Activated T-helper 17 cell treated with anti-CD3 and anti-CD28 coated beads, Interleukin-2, amount 50 U/mL, for 72 hours (primary cell): Measurements from ENCODE around the gene ZC3H15. TPM values are rescaled to one million over a fixed set of nuclear protein-coding genes. Genes with fewer than 3 reads are reported as not detected.
"Not testable (repeated sequence)": the region's sequence is repeated elsewhere in the genome, so short reads cannot be mapped to it uniquely, and the experiment has no call there.

Experiments used
- ATAC-seq: fragments of 150-1000 bp; cut with Tn5 transposase; replicated peaks from 2 replicates; pipeline ENCODE4 v1.10.0; 2021; ENCODE audit warnings: mild to moderate bottlenecking, moderate library complexity
- H3K27ac Mint-ChIP-seq: one replicate; pipeline ENCODE4 v1.8.0; 2022; ENCODE audit warnings: mixed read lengths
- H3K27me3 Mint-ChIP-seq: one replicate; pipeline ENCODE4 v1.8.0; 2022; ENCODE audit warnings: mixed read lengths
- H3K36me3 Mint-ChIP-seq: one replicate; pipeline ENCODE4 v1.8.0; 2022; ENCODE audit warnings: low read depth, mild to moderate bottlenecking, mixed read lengths
- H3K4me1 Mint-ChIP-seq: one replicate; pipeline ENCODE4 v1.8.0; 2022; ENCODE audit warnings: mixed read lengths
- H3K4me3 Mint-ChIP-seq: one replicate; pipeline ENCODE4 v1.8.0; 2022; ENCODE audit warnings: mild to moderate bottlenecking, mixed read lengths
- H3K9me3 Mint-ChIP-seq: one replicate; pipeline ENCODE4 v1.8.0; 2022; ENCODE audit warnings: mixed read lengths
- total RNA-seq, 2 donors: library from RNA; stranded (reverse); gene quantifications; one replicate each; pipeline ENCODE4 v1.2.3, GENCODE V29; 2022

ZC3H15 gene
- total RNA-seq, 2 donors from 2014 or later, result 54.4 to 82.0 TPM

- not testable (repeated sequence) for H3K36me3 Mint-ChIP-seq, H3K27ac Mint-ChIP-seq, ATAC-seq, H3K9me3 Mint-ChIP-seq, H3K4me1 Mint-ChIP-seq, H3K27me3 Mint-ChIP-seq, H3K4me3 Mint-ChIP-seq
Observed at GRCh38 chr2:186474239-186474638, 11.8 kb upstream of the ZC3H15 start.

GRCh38 chr2:186477790-186478189 lies 8.3 kb upstream of the ZC3H15 start:
- H3K9me3 Mint-ChIP-seq, result no peaks in the 10 kb centered on the region
- H3K27me3 Mint-ChIP-seq, result no peaks in the 10 kb centered on the region
- H3K36me3 Mint-ChIP-seq, result no peaks in the 10 kb centered on the region
- peaks cover 6% of the 10 kb centered on the region for H3K4me1 Mint-ChIP-seq
- no peak overlapping the region for H3K4me3 Mint-ChIP-seq
- no peak for ATAC-seq
- no peak overlapping the region for H3K27ac Mint-ChIP-seq

DNA sequence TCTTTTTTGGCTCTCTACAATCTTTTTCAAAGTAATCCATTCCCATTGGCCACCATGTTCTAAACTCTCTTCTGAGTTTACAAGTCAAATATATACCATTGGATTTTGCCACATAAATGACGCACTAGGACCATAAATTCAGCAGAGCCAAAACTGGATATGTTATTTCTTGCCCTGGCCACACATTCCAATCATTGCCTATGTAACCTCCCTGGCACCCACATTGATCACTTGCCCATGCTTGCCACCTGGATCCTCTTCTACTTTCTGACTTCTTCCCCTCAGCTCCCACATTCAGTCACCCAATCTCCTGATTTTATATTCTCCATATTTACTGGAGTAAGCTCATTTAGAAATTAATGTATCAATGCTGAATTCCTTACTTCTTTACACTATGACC lies 5.1 kb upstream of the ZC3H15 start:
- H3K27ac Mint-ChIP-seq, result no peak overlapping the region
- H3K4me1 Mint-ChIP-seq, result peaks cover 7% of the 10 kb centered on the region
- no peaks in the 10 kb centered on the region for H3K9me3 Mint-ChIP-seq
- no peaks in the 10 kb centered on the region for H3K27me3 Mint-ChIP-seq
- no peak overlapping the region for H3K4me3 Mint-ChIP-seq
- no peak for ATAC-seq
- H3K36me3 Mint-ChIP-seq, result peaks cover 2% of the 10 kb centered on the region

DNA sequence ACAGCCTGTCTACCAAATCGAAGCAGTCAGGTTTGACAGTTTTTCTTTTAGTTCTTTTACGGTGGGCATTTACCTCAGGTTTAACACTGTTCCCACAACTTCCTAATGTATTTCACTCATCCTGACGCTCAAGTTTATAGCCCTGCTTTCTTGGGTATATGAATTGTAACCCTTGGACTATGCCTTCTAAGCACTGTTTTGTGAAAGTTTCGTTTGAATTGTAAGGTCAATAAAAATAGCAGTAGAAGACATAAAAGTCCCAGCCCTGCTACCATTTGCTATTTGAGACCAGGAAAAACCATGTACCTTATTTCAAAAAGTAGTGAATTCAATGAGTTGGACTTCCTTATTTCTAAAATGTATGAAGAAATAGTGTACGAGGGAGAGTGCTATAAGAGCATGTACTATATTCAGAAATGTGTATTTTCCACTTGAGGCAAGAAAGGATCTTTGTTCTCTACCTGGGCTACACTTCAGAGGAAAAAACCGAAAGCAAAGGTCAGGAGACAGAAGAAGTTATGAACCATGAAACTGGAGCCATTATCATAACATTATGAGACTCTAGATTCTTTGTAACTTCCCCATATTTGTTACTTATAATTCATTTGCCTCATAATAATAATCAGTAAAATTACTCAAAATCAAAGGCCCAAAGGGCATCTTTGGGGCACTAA lies 1.9 kb upstream of the ZC3H15 start:
- Mint-ChIP-seq H3K4me1 (peaks cover 19% of the 10 kb centered on the region), H3K36me3 (peaks cover 28% of the 10 kb centered on the region), H3K27ac (peak overlapping the region; percentile 26), H3K9me3 (no peaks in the 10 kb centered on the region), H3K27me3 (no peaks in the 10 kb centered on the region), H3K4me3 (peak overlapping the region; percentile 99)
- no peak for ATAC-seq

DNA sequence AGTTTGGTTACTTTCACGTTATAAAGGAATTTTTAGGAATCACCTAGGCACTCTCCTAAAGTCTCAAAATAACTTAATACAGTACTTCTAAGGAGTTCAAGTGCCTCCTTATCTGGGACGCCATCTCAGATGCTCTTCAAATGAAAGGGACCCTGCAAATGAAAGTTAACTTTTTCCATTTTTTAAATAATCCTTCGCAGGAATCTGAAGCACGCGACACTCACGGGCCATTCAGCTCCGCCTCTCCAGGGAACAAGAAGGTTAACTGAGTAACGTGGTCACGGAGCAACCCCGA lies 537 bp upstream of the ZC3H15 start:
- no peak for ATAC-seq
- Mint-ChIP-seq H3K36me3 (peaks cover 38% of the 10 kb centered on the region), H3K27ac (peak overlapping the region; percentile 99), H3K27me3 (no peaks in the 10 kb centered on the region), H3K4me3 (peak overlapping the region; percentile 99), H3K4me1 (peaks cover 30% of the 10 kb centered on the region), H3K9me3 (no peaks in the 10 kb centered on the region)

- Mint-ChIP-seq H3K4me1 (peaks cover 40% of the 10 kb centered on the region), H3K36me3 (peaks cover 50% of the 10 kb centered on the region), H3K27ac (peak overlapping the region; percentile 99), H3K4me3 (peak overlapping the region; percentile 99), H3K27me3 (no peaks in the 10 kb centered on the region), H3K9me3 (no peaks in the 10 kb centered on the region)
- ATAC-seq, result no peak
Observed at GRCh38 chr2:186486651-186487647, 889 bp downstream of the ZC3H15 start.

DNA sequence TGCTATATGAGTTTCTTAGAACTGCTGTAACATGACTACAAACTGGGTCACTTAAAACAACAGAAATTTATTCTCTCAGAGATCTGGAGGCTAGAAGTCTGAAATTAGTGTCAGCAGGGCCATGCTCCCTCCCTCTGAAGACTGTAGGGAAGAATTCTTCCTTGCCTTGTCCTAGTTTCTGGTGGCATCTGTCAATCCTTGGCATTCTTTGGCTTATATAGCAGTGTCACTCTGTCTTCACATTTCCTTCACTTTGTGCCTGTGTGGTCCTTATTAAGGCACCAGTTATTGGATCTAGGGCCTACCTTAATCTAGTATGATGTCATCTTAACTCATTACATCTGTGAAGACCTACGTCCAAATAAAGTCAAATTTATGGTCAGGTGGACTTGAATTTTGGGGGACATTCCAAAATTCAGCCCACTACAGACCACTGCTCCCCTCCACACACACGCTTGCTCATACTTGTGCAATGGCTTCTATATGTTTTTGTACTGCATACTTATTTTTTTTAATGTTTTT lies 7.6 kb downstream of the ZC3H15 start:
- Mint-ChIP-seq H3K27ac (peak overlapping the region; percentile 49), H3K4me1 (peaks cover 47% of the 10 kb centered on the region), H3K36me3 (peaks cover 92% of the 10 kb centered on the region), H3K9me3 (no peaks in the 10 kb centered on the region), H3K27me3 (no peaks in the 10 kb centered on the region), H3K4me3 (no peak overlapping the region)
- ATAC-seq, result no peak

GRCh38 chr2:186496401-186496800 lies 10.3 kb downstream of the ZC3H15 start:
- ATAC-seq, result no peak
- Mint-ChIP-seq H3K27me3 (no peaks in the 10 kb centered on the region), H3K27ac (no peak overlapping the region), H3K4me3 (no peak overlapping the region), H3K4me1 (peaks cover 28% of the 10 kb centered on the region), H3K9me3 (no peaks in the 10 kb centered on the region), H3K36me3 (peaks cover 97% of the 10 kb centered on the region)

DNA sequence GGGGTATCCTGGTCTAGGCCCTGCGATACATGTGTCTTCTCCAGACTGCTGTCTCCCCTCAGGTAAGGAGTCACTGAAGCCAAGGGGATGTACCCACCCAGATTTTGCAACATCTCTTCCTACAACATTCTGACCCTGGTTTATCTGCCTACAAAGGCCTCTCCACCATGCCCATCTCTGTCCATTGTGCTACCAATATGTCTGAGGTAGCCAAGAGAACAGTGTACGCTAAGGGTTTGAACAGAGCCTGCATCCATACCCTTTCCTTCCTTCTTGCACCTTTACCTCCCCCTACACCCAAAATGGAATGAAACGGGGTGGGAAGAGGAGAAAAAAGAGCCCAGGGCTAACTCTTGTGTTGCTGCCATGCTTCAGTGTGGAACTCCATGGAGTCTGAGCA lies 11.9 kb downstream of the ZC3H15 start:
- Mint-ChIP-seq H3K4me3 (no peak overlapping the region), H3K9me3 (no peaks in the 10 kb centered on the region), H3K36me3 (peaks cover 97% of the 10 kb centered on the region), H3K27ac (no peak overlapping the region), H3K4me1 (peaks cover 18% of the 10 kb centered on the region), H3K27me3 (no peaks in the 10 kb centered on the region)
- no peak for ATAC-seq

GRCh38 chr2:186498834-186499233 lies 12.8 kb downstream of the ZC3H15 start:
- ATAC-seq, result no peak
- Mint-ChIP-seq H3K4me3 (no peak overlapping the region), H3K9me3 (no peaks in the 10 kb centered on the region), H3K4me1 (peaks cover 11% of the 10 kb centered on the region), H3K27ac (peak overlapping the region; percentile 43), H3K36me3 (peaks cover 97% of the 10 kb centered on the region), H3K27me3 (no peaks in the 10 kb centered on the region)

DNA sequence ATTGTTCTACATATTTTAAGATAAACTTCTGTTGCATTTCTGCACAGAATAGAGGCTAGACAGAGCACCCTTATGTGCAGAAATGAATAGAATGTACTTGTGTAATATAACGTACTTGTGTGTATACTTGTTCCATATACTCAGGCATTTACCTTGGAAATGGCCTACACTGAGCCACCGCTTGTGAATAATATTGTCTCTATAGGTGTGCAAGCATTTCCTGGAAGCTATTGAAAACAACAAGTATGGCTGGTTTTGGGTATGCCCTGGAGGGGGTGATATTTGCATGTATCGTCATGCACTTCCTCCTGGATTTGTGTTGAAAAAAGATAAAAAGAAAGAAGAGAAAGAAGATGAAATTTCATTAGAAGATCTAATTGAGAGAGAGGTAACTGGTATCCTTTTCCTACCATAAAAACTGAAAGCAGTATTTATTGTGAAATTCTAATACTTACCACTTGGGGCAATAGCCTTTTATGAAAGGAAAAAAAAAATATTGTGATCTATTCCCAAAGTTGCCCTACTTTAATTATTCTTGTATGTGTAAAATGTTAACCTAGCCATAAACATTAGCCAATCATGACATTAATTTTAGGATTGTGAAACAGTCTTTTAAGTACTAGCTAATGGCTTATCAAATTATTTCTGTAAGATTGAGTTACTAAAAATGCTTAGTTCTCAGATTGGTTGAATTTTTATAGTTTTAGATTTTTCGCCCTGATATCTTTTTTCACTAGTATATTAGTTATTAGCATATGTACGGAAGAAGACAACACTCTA lies 18.0 kb downstream of the ZC3H15 start:
- ATAC-seq, result no peak
- Mint-ChIP-seq H3K9me3 (no peaks in the 10 kb centered on the region), H3K4me3 (no peak overlapping the region), H3K36me3 (peaks cover 100% of the 10 kb centered on the region), H3K4me1 (peaks cover 6% of the 10 kb centered on the region), H3K27me3 (no peaks in the 10 kb centered on the region), H3K27ac (no peak overlapping the region)

GRCh38 chr2:186508263-186508662 lies 22.2 kb downstream of the ZC3H15 start:
- Mint-ChIP-seq H3K27me3 (no peaks in the 10 kb centered on the region), H3K36me3 (peaks cover 100% of the 10 kb centered on the region), H3K9me3 (no peaks in the 10 kb centered on the region), H3K4me1 (peaks cover 5% of the 10 kb centered on the region), H3K4me3 (no peak overlapping the region), H3K27ac (peak overlapping the region; percentile 22)
- ATAC-seq, result no peak

DNA sequence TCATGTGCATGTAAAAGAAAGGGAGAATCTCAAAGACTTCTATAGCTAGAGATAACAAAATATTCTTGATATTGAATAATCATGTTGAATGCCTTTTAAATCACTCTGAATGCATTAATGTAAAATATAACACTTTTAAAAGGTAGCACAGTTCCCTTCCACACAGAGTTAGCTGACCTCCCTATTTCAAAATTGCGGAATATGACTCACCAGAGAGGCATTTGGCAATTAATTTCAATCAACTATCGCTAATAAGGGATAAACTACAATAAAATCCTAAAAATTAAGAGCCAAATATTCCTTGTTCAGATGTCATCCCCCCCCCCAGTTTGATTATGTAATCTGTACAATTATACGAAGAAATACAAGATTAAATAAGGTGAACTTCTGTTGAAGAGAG lies 29.3 kb downstream of the ZC3H15 start:
- H3K9me3 Mint-ChIP-seq, result no peaks in the 10 kb centered on the region
- no peaks in the 10 kb centered on the region for H3K4me1 Mint-ChIP-seq
- H3K27ac Mint-ChIP-seq, result no peak overlapping the region
- no peak overlapping the region for H3K4me3 Mint-ChIP-seq
- H3K27me3 Mint-ChIP-seq, result no peaks in the 10 kb centered on the region
- peaks cover 88% of the 10 kb centered on the region for H3K36me3 Mint-ChIP-seq
- no peak for ATAC-seq

- no peaks in the 10 kb centered on the region for H3K9me3 Mint-ChIP-seq
- ATAC-seq, result no peak
- H3K4me1 Mint-ChIP-seq, result no peaks in the 10 kb centered on the region
- peaks cover 88% of the 10 kb centered on the region for H3K36me3 Mint-ChIP-seq
- H3K27ac Mint-ChIP-seq, result peak overlapping the region; percentile 33
- no peak overlapping the region for H3K4me3 Mint-ChIP-seq
- H3K27me3 Mint-ChIP-seq, result no peaks in the 10 kb centered on the region
Observed at GRCh38 chr2:186516396-186516795, 30.3 kb downstream of the ZC3H15 start.
